Right atrium auricular region (tissue), 2 donors: Measurements from ENCODE around the gene RIBC1. TPM values are rescaled to one million over a fixed set of nuclear protein-coding genes. Genes with fewer than 3 reads are reported as not detected.

ENCODE experiments used
- DNase-seq: peaks from one replicate; pipeline ENCODE4 v3.0.0-alpha.2; 2019; ENCODE audit warnings: low spot score
- H3K27ac ChIP-seq, 2 donors: fragments of 200-600 bp; sonication (generic); 1 replicate in 1 of 2; 2 replicates in 1 of 2; pipeline ENCODE4 v1.5.1; 2016 to 2019
- H3K27me3 ChIP-seq, 2 donors: fragments of 200-600 bp; sonication (generic); one replicate each; pipeline versions ENCODE4 v1.5.1 to v1.6.0; 2017 to 2019
- H3K36me3 ChIP-seq: fragments of 200-600 bp; sonication (generic); one replicate; pipeline ENCODE4 v1.5.1; 2016
- H3K4me1 ChIP-seq, 2 donors: fragments of 200-600 bp; sonication (generic); one replicate each; pipeline versions ENCODE4 v1.5.1 to v1.6.0; 2017 to 2019
- H3K4me3 ChIP-seq, 2 donors: fragments of 200-600 bp; sonication (generic); 1 replicate in 1 of 2; 2 replicates in 1 of 2; pipeline ENCODE4 v1.5.1; 2017 to 2019; ENCODE audit warnings: mild to moderate bottlenecking in 1 of 2, moderate library complexity in 1 of 2
- H3K9me3 ChIP-seq, 2 donors: fragments of 200-600 bp; sonication (generic); one replicate each; pipeline ENCODE4 v1.5.1; 2019
- CTCF ChIP-seq, 2 donors: fragments of 200-600 bp; sonication (generic); IDR thresholded peaks; one replicate each; pipeline ENCODE4 v1.5.1; 2019; ENCODE audit warnings: antibody characterized with exemption in 2 of 2
- total RNA-seq, 2 donors: library from RNA; depleted of rRNA; stranded (reverse); fragments of >200 nt; gene quantifications; one replicate each; pipeline ENCODE4 v1.1.0, GENCODE V29; 2016

The RIBC1 gene
- total RNA-seq, 2 donors from 2014 or later, result 0.86 to 1.1 TPM

DNA sequence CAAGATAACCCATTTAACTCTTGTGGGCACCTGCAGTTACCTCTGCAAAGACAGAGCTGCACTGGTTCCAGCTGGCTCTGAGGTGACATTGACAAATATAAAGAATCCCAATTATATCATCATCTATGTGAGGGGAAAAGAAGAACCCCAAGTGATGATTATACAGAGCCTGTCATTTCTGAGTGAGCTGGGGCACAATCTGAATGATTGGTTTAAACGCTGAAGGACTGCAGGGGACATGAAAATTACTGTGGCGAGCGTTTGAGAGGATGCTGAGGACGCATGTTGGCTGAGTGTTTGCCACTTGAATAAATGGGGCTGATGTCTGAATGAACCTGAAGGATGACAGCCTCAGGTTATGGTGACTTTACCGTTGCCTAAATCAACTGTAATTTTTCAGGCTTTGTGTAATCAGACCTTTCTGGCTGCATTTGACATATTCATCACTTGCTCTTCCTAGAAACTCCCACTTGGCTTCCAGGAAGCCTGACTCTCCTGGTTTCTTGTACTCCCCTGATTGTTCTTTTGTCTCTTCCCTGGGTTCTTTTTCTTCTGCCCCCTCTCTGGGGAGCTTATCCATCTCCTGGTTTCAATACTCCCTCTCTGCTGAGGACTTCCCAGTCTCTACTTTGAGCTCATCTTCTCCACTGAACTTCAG lies 15.6 kb downstream of the RIBC1 start:
- peaks cover 0 to 10% of the 10 kb centered on the region in 2 donors for H3K4me1 ChIP-seq
- H3K4me3 ChIP-seq, result no peak overlapping the region
- H3K9me3 ChIP-seq, result no peaks in the 10 kb centered on the region
- no peak overlapping the region for H3K27ac ChIP-seq
- TF ChIP-seq CTCF (IDR thresholded peaks at IDR 0.05), result no peak
- DNase-seq, result no peak
- H3K36me3 ChIP-seq, result no peaks in the 10 kb centered on the region
- no peaks in the 10 kb centered on the region for H3K27me3 ChIP-seq

- Histone ChIP-seq H3K9me3 (no peaks in the 10 kb centered on the region), H3K27ac (no peak overlapping the region), H3K36me3 (no peaks in the 10 kb centered on the region), H3K4me1 (peaks cover 0 to 6% of the 10 kb centered on the region in 2 donors), H3K27me3 (no peaks in the 10 kb centered on the region), H3K4me3 (no peak overlapping the region)
- no peak for DNase-seq
- no peak for TF ChIP-seq CTCF (IDR thresholded peaks at IDR 0.05)
Observed at GRCh38 chrX:53438832-53439230, 16.2 kb downstream of the RIBC1 start.

DNA sequence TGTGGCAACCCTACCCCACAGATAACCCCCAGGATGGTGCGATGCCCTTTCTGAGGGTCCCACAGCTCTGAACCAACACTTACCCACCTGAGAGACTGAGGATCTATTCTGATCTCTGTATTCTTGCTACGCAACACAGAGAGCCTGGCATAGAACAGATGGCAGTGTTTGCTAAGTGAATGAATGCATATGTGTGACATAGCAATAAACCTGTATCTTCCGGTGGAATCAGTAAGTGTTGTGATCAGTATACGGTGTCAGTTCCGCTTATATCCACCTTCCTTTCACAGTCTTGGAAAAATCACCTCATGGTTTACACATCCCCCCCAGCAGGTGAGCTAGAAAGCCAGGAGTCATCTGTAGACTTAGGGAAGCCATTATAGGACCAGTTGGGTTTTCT lies 17.4 kb downstream of the RIBC1 start:
- no peak for DNase-seq
- H3K27me3 ChIP-seq, result no peaks in the 10 kb centered on the region
- TF ChIP-seq CTCF (IDR thresholded peaks at IDR 0.05), result no peak
- peaks cover 0 to 6% of the 10 kb centered on the region in 2 donors for H3K4me1 ChIP-seq
- no peaks in the 10 kb centered on the region for H3K36me3 ChIP-seq
- H3K27ac ChIP-seq, result peak overlapping the region in 1 of 2 donors; percentile 60
- peak overlapping the region in 1 of 2 donors; percentile 44 for H3K4me3 ChIP-seq
- no peaks in the 10 kb centered on the region for H3K9me3 ChIP-seq

DNA sequence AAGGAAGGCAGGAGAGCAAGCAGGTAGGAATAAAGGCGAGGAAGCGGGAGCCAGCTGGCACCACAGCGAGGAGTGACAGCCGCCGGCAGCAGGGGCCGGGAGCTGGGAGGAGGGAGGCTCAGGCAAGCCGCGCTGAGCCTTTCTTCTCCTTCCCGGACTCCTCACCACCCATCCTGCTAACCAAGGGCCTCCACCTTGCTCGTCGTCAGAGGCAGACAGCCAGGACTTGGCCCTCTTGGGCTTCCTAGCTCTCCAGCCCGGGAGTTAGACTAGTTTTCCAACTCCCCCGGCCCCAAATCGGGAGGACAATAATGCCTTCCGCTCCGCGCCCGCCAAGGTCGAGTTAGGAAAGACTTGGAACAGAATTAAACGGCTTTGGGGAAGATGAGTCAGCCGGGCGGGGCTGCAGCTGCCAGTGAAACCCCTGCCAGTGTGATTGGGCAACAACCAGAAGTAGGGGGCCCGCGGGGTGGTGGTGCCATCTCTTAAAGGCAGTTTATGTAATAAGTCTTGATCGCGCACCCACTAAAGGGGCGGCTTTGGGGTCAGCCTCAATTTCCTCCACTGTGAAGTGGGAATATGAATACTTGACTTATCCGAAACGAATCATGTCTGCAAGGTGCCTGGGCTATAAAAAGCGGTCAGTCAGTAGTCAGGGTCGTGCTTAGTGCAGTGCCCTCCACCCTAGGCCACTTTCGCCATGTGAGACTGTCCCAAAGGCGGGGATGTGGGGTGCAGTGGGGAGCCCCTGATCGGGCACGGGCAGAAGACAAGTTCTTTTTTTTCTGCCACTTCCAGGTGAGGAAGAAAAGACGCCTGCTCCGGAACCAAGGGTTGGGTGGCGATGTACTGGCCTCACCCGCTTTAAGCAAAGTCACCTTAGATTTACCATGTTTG lies 18.2 kb downstream of the RIBC1 start:
- Histone ChIP-seq H3K9me3 (no peaks in the 10 kb centered on the region), H3K36me3 (no peaks in the 10 kb centered on the region), H3K27ac (peak overlapping the region; percentile 57 to 60), H3K4me1 (peaks cover 0 to 6% of the 10 kb centered on the region in 2 donors), H3K27me3 (no peaks in the 10 kb centered on the region), H3K4me3 (peak overlapping the region; percentile 33 to 44)
- peak; percentile 89 for DNase-seq
- TF ChIP-seq CTCF (IDR thresholded peaks at IDR 0.05), result no peak

- H3K27ac ChIP-seq, result peak overlapping the region; percentile 28 to 60
- peak; percentile 72 for DNase-seq
Observed at GRCh38 chrX:53441531-53442321, 19.1 kb downstream of the RIBC1 start.

More at GRCh38 chrX:53441531-53442321, 19.1 kb downstream of the RIBC1 start:
- Histone ChIP-seq H3K27me3 (no peaks in the 10 kb centered on the region), H3K36me3 (no peaks in the 10 kb centered on the region), H3K4me1 (peaks cover 0 to 6% of the 10 kb centered on the region in 2 donors), H3K4me3 (peak overlapping the region; percentile 33 to 44), H3K9me3 (no peaks in the 10 kb centered on the region)
- TF ChIP-seq CTCF (IDR thresholded peaks at IDR 0.05), result no peak
